HepG2 (cell line): ENCODE measurements around the gene EPHB4. TPM values are rescaled to one million over a fixed set of nuclear protein-coding genes. Genes with fewer than 3 reads are reported as not detected.

Experiments
- ATAC-seq: fragments of 200-7000 bp; cut with Tn5 transposase; 3 replicates; pipeline ENCODE4 v1.9.1; 2020; ENCODE audit warnings: mild to moderate bottlenecking, moderate library complexity
- BruUV-seq: library from RNA; stranded (reverse); fragments of 400-500 nt; replicated peaks from 2 replicates; lab custom pipeline; 2021; lab: Mats Ljungman, UMichigan
- CTCF ChIA-PET: fragments of 300-600 bp; formaldehyde crosslinking; extraction: SDS; loops from one replicate; lab custom pipeline; 2021; ENCODE audit warnings: low total read pairs, inconsistent platforms, low intra/inter-chr PET ratio; lab: Yijun Ruan, JAX
- POLR2A ChIA-PET: fragments of 350-600 bp; sonication (Branson Sonifier 250); formaldehyde crosslinking; loops from one replicate; lab custom pipeline; 2020; ENCODE audit warnings: antibody characterized with exemption, inconsistent platforms; lab: Yijun Ruan, JAX
- DNase-seq: peaks from one replicate; pipeline ENCODE4 v3.0.0-alpha.2; 2015; ENCODE audit warnings: low spot score
- FAIRE-seq: peaks from 3 replicates; lab custom pipeline; 2011; peaks lifted over from hg19 to GRCh38; lab: Jason Lieb, UNC
- H2AFZ ChIP-seq: one replicate; pipeline ENCODE4 v1.6.1; 2011; ENCODE audit warnings: low read length, inconsistent platforms
- H3K27ac ChIP-seq: fragments of 300-600 bp; 3 replicates; pipeline ENCODE4 v1.8.0; 2011; ENCODE audit warnings: mixed run types, mild to moderate bottlenecking, mixed read lengths, low read length, inconsistent platforms; ENCODE audit not compliant: insufficient read depth; ENCODE audit errors: extremely low read length
- H3K27me3 ChIP-seq, 2 experiments: fragments of 200-600 bp in 1 of 2; 2 replicates in 1 of 2; 3 replicates in 1 of 2; pipeline versions ENCODE4 v1.6.0 to v1.8.0; 2011; ENCODE audit warnings: low read length in 2 of 2, mild to moderate bottlenecking in 2 of 2, moderate library complexity in 2 of 2, inconsistent platforms in 1 of 2; ENCODE audit not compliant: insufficient read depth in 2 of 2, control insufficient read depth in 1 of 2
- H3K36me3 ChIP-seq, 2 experiments: fragments of 200-600 bp in 1 of 2; replicated peaks in 1 of 2; 2 replicates in 1 of 2; 3 replicates in 1 of 2; pipeline versions ENCODE4 v1.5.1 to v1.8.0; 2011; ENCODE audit warnings: low read length in 2 of 2, inconsistent platforms in 1 of 2; ENCODE audit not compliant: insufficient read depth in 2 of 2, control insufficient read depth in 1 of 2
- H3K4me1 ChIP-seq: 2 replicates; pipeline ENCODE4 v1.5.1; 2012; ENCODE audit warnings: low read length, inconsistent platforms; ENCODE audit not compliant: insufficient read depth
- H3K4me2 ChIP-seq: 2 replicates; pipeline ENCODE4 v1.6.0; 2011; ENCODE audit warnings: low read depth, low read length, inconsistent platforms
- H3K4me3 ChIP-seq, 3 experiments: fragments of 200-600 bp in 1 of 3; sonication (generic), shearing (Covaris generic) in 1 of 3; replicated peaks in 1 of 3; 2 replicates each; pipeline ENCODE4 v1.5.1; 2011 to 2016; ENCODE audit warnings: low read length in 3 of 3, inconsistent platforms in 2 of 3, low read depth in 2 of 3, mild to moderate bottlenecking in 2 of 3, control low read depth in 1 of 3, mixed read lengths in 1 of 3; ENCODE audit not compliant: insufficient read depth in 1 of 3
- H3K79me2 ChIP-seq: one replicate; pipeline ENCODE4 v1.6.1; 2011; ENCODE audit warnings: low read length, inconsistent platforms; ENCODE audit not compliant: insufficient read depth
- H3K9ac ChIP-seq: 2 replicates; pipeline ENCODE4 v1.6.0; 2011; ENCODE audit warnings: mild to moderate bottlenecking, low read depth, low read length, inconsistent platforms; ENCODE audit not compliant: insufficient read depth
- H3K9me3 ChIP-seq: 2 replicates; pipeline ENCODE4 v1.5.1; 2012; ENCODE audit warnings: mild to moderate bottlenecking, low read length
- H4K20me1 ChIP-seq: 2 replicates; pipeline ENCODE4 v1.6.0; 2011; ENCODE audit warnings: inconsistent platforms, mild to moderate bottlenecking, low read length, moderate library complexity; ENCODE audit not compliant: insufficient read depth
- CCDC6 ChIP-seq: sonication (generic); formaldehyde crosslinking; IDR thresholded peaks from 2 replicates; pipeline ENCODE4 v1.8.1; 2022; ENCODE audit warnings: mild to moderate bottlenecking, missing genetic modification reagents, moderate library complexity
- CTCF ChIP-seq: sonication (generic); formaldehyde crosslinking; IDR thresholded peaks from 2 replicates; pipeline ENCODE4 v1.5.0; 2020; ENCODE audit warnings: mild to moderate bottlenecking, missing genetic modification reagents, moderate library complexity
- HOXA3 ChIP-seq: sonication (generic); formaldehyde crosslinking; IDR thresholded peaks from 2 replicates; pipeline ENCODE4 v1.5.0; 2020; ENCODE audit warnings: missing genetic modification reagents
- ISX ChIP-seq: sonication (generic); formaldehyde crosslinking; conservative IDR thresholded peaks from 2 replicates; pipeline ENCODE4 v1.5.0; 2020; ENCODE audit warnings: missing genetic modification reagents
- MXD1 ChIP-seq: sonication (generic); formaldehyde crosslinking; IDR thresholded peaks from 2 replicates; pipeline ENCODE4 v1.4.0; 2020; ENCODE audit warnings: mild to moderate bottlenecking, missing genetic modification reagents
- NR1H2 ChIP-seq: sonication (generic); formaldehyde crosslinking; IDR thresholded peaks from 2 replicates; pipeline ENCODE4 v1.8.1; 2022; ENCODE audit warnings: low read depth, missing genetic modification reagents, borderline replicate concordance
- NR2F1 ChIP-seq, 2 experiments: fragments of 450-650 bp in 1 of 2; formaldehyde crosslinking in 1 of 2; IDR thresholded peaks; 2 replicates each; pipeline versions ENCODE4 v1.5.0 to v1.6.1; 2016 to 2020; ENCODE audit warnings: mild to moderate bottlenecking in 1 of 2, missing compliant biosample characterization in 1 of 2, missing genetic modification reagents in 1 of 2, moderate library complexity in 1 of 2
- ZNF275 ChIP-seq: sonication (generic); formaldehyde crosslinking; IDR thresholded peaks from 2 replicates; pipeline ENCODE4 v1.8.0; 2022; ENCODE audit warnings: missing genetic modification reagents, mild to moderate bottlenecking, inconsistent platforms, borderline replicate concordance
- ZNF318 ChIP-seq: sonication (generic); formaldehyde crosslinking; IDR thresholded peaks from 2 replicates; pipeline ENCODE4 v1.4.0; 2020; ENCODE audit warnings: mild to moderate bottlenecking, missing genetic modification reagents
- WGBS: methylation state at CpG from one replicate; pipeline ENCODE4 v1.1.6; 2017; ENCODE audit warnings: low lambda C conversion rate; 5-methylcytosine and 5-hydroxymethylcytosine counted together
- in situ Hi-C: cut with HindIII; loops from 2 replicates; pipeline ENCODE4 v1.10.0; 2017; ENCODE audit warnings: low pct_unique_long_range_greater_than_20kb; ENCODE audit not compliant: extremely low pct_ligation_motif_present
- intact Hi-C: fragments of 100-400 bp; cut with micrococcal nuclease; formaldehyde crosslinking; loops from one replicate; pipeline ENCODE4 v1.10.0; 2022; ENCODE audit not compliant: unreplicated experiment
- polyA plus RNA-seq, 8 experiments: library from polyadenylated mRNA; depleted of rRNA in 3 of 8; stranded (reverse) in 7 of 8; unstranded in 1 of 8; fragments of >200 nt; fragmentation: Illumina TruSeq in 4 of 8; extraction: Trizol in 4 of 8; gene quantifications; 2 replicates each; pipeline versions ENCODE4 v1.2.1 to v1.2.3, GENCODE V29; 2011 to 2016; ENCODE audit warnings: low read depth in 4 of 8, missing spikeins in 1 of 8, mixed read lengths in 1 of 8; ENCODE audit not compliant: insufficient read depth in 1 of 8
- total RNA-seq, 5 experiments: library from RNA; depleted of rRNA; stranded (reverse); fragments of >200 nt; fragmentation: Illumina TruSeq; extraction: Trizol; gene quantifications; 2 replicates each; pipeline ENCODE4 v1.2.3, GENCODE V29; 2016; ENCODE audit warnings: low read depth in 1 of 5

EPHB4 gene
- total and polyA plus RNA-seq, 2 of the 13 experiments (the other 11 are each of a cell fraction or from before 2014, with no cell fraction given): 61.4 to 69.6 TPM

GRCh38 chr7:100822236-100823139, 4.8 kb downstream of the EPHB4 start:
- Histone ChIP-seq H3K4me2 (no peak overlapping the region), H3K27ac (peak overlapping the region; percentile 33), H3K4me3 (no peak overlapping the region), H2AFZ (no peak overlapping the region), H3K27me3 (no peaks in the 10 kb centered on the region; a peak in 2 of 5 replicates), H3K9me3 (no peaks in the 10 kb centered on the region), H3K4me1 (peaks cover 28% of the 10 kb centered on the region), H3K9ac (no peak overlapping the region), H4K20me1 (peaks cover 13% of the 10 kb centered on the region; the same call in 1 of the 2 replicates), H3K79me2 (peaks cover 27% of the 10 kb centered on the region), H3K36me3 (peaks cover 27 to 47% of the 10 kb centered on the region in 2 experiments)
- POLR2A ChIA-PET: interaction anchor here (1.1 kb wide), 1 partner anchor 21 kb away, joined by 4 read pairs; no protein-coding TSS in a partner anchor
- CTCF ChIA-PET: no interaction called here
- no TSS peak for BruUV-seq
- DNase-seq (no peak), ATAC-seq (no peak), FAIRE-seq (no peak)
- in situ Hi-C loops (no loop called here), intact Hi-C loops (no loop called here)
- 92% methylated on average over 32 of the region's 43 CpGs for WGBS
- TF ChIP-seq ZNF318 (CRISPR knock-in tag) (no peak), HOXA3 (peak; percentile 29; the same call in 1 of the 2 replicates), NR2F1 (CRISPR knock-in tag; IDR thresholded peaks at IDR 0.05) (peak in 1 of 2 experiments; percentile 62; a peak in 1 of 4 replicates), CTCF (CRISPR knock-in tag) (no peak), CCDC6 (CRISPR knock-in tag) (no peak), NR1H2 (CRISPR knock-in tag) (no peak), MXD1 (no peak), ISX (no peak), ZNF275 (CRISPR knock-in tag) (no peak)
